GM23338 (cell line): Measurements from ENCODE around the gene PHF23. TPM values are rescaled to one million over a fixed set of nuclear protein-coding genes. Genes with fewer than 3 reads are reported as not detected.

Experiments used
- ATAC-seq: fragments of 200-7000 bp; cut with Tn5 transposase; 3 replicates; pipeline ENCODE4 v1.9.1; 2020
- DNase-seq: peaks from one replicate; pipeline ENCODE4 v3.0.0-alpha.2; 2015; ENCODE audit warnings: low spot score
- H2AFZ ChIP-seq: fragments of 200-600 bp; sonication (generic); 2 replicates; pipeline ENCODE4 v1.8.0; 2016; ENCODE audit warnings: antibody characterized with exemption, mild to moderate bottlenecking, moderate library complexity
- H3F3A ChIP-seq: fragments of 200-600 bp; sonication (generic); replicated peaks from 2 replicates; pipeline ENCODE4 v1.8.0; 2017; ENCODE audit warnings: antibody characterized with exemption, mixed run types, low read depth
- H3K27ac ChIP-seq: fragments of 200-600 bp; sonication (generic); 2 replicates; pipeline ENCODE4 v1.6.1; 2016; ENCODE audit warnings: low read depth
- H3K27me3 ChIP-seq: fragments of 200-600 bp; sonication (generic); 2 replicates; pipeline ENCODE4 v1.8.0; 2016; ENCODE audit warnings: mild to moderate bottlenecking, mixed run types, moderate library complexity; ENCODE audit not compliant: insufficient read depth
- H3K36me3 ChIP-seq: fragments of 200-600 bp; sonication (generic); 2 replicates; pipeline ENCODE4 v1.8.0; 2016; ENCODE audit warnings: mild to moderate bottlenecking; ENCODE audit not compliant: insufficient read depth
- H3K4me1 ChIP-seq: fragments of 200-600 bp; sonication (generic); 2 replicates; pipeline ENCODE4 v1.8.0; 2016; ENCODE audit warnings: mild to moderate bottlenecking, moderate library complexity; ENCODE audit not compliant: insufficient read depth
- H3K4me2 ChIP-seq: fragments of 200-600 bp; sonication (generic); 2 replicates; pipeline ENCODE4 v1.7.1; 2017; ENCODE audit warnings: mixed run types
- H3K4me3 ChIP-seq: fragments of 200-600 bp; sonication (generic); 2 replicates; pipeline ENCODE4 v1.6.1; 2016; ENCODE audit warnings: mixed run types
- H3K79me2 ChIP-seq: fragments of 200-600 bp; sonication (generic); replicated peaks from 2 replicates; pipeline ENCODE4 v1.8.0; 2017; ENCODE audit warnings: mild to moderate bottlenecking; ENCODE audit not compliant: insufficient read depth
- H3K9me2 ChIP-seq: fragments of 200-600 bp; sonication (generic); 2 replicates; pipeline ENCODE4 v1.8.0; 2017; ENCODE audit not compliant: insufficient read depth
- H4K20me1 ChIP-seq: fragments of 200-600 bp; sonication (generic); replicated peaks from 2 replicates; pipeline ENCODE4 v1.8.0; 2017; ENCODE audit warnings: mild to moderate bottlenecking; ENCODE audit not compliant: insufficient read depth
- H3K27ac Mint-ChIP-seq: 2 replicates; pipeline ENCODE4 v1.8.0; 2020; ENCODE audit warnings: inconsistent platforms, mild to moderate bottlenecking, moderate library complexity, mixed read lengths
- H3K27me3 Mint-ChIP-seq: 3 replicates; pipeline ENCODE4 v1.8.0; 2022; ENCODE audit warnings: low read depth, mild to moderate bottlenecking, moderate library complexity, mixed read lengths, inconsistent platforms; ENCODE audit not compliant: insufficient read depth, poor library complexity
- H3K36me3 Mint-ChIP-seq: 3 replicates; pipeline ENCODE4 v1.8.0; 2021; ENCODE audit warnings: low read depth, mild to moderate bottlenecking, inconsistent platforms, moderate library complexity, mixed read lengths
- H3K4me1 Mint-ChIP-seq: 3 replicates; pipeline ENCODE4 v1.8.0; 2020; ENCODE audit warnings: mild to moderate bottlenecking, inconsistent platforms, mixed read lengths
- H3K4me3 Mint-ChIP-seq: 3 replicates; pipeline ENCODE4 v1.8.0; 2021; ENCODE audit warnings: moderate library complexity, mild to moderate bottlenecking, inconsistent platforms, mixed read lengths
- H3K9me3 Mint-ChIP-seq: 3 replicates; pipeline ENCODE4 v1.8.0; 2020; ENCODE audit warnings: moderate library complexity, mild to moderate bottlenecking, inconsistent platforms, mixed read lengths
- CREB1 ChIP-seq: fragments of 250-450 bp; sonication (Bioruptor Pico); IDR thresholded peaks from 2 replicates; pipeline ENCODE4 v1.5.0; 2020; ENCODE audit warnings: low read depth, mild to moderate bottlenecking, moderate library complexity
- CTCF ChIP-seq, 2 experiments: fragments of 200-600 bp in 1 of 2; sonication (generic) in 1 of 2; conservative IDR thresholded peaks; 2 replicates each; pipeline versions ENCODE4 v1.5.1 to v1.6.1; 2016 to 2017; ENCODE audit warnings: antibody characterized with exemption in 2 of 2, low read depth in 2 of 2, mild to moderate bottlenecking in 2 of 2, moderate library complexity in 1 of 2
- ETS1 ChIP-seq: IDR thresholded peaks from 2 replicates; pipeline ENCODE4 v1.6.1; 2016; ENCODE audit warnings: antibody characterized with exemption
- EZH2 ChIP-seq: fragments of 200-600 bp; sonication (generic); IDR thresholded peaks from one replicate; pipeline ENCODE4 v1.8.0; 2017; ENCODE audit warnings: antibody characterized with exemption, mild to moderate bottlenecking, low read depth; ENCODE audit not compliant: unreplicated experiment
- EZH2phosphoT487 ChIP-seq: fragments of 200-600 bp; sonication (generic); IDR thresholded peaks from one replicate; pipeline ENCODE4 v1.8.1; 2018; ENCODE audit warnings: antibody characterized with exemption; ENCODE audit not compliant: unreplicated experiment
- JUNB ChIP-seq: IDR thresholded peaks from one replicate; pipeline ENCODE4 v1.6.1; 2016; ENCODE audit warnings: antibody characterized with exemption; ENCODE audit not compliant: unreplicated experiment
- NANOG ChIP-seq: IDR thresholded peaks from 2 replicates; pipeline ENCODE4 v1.6.1; 2016; ENCODE audit warnings: antibody characterized with exemption, borderline replicate concordance
- POLR2AphosphoS5 ChIP-seq: IDR thresholded peaks from 2 replicates; pipeline ENCODE4 v1.6.1; 2016; ENCODE audit warnings: antibody characterized with exemption, low read depth
- REST ChIP-seq: IDR thresholded peaks from one replicate; pipeline ENCODE4 v1.6.1; 2018; ENCODE audit warnings: antibody characterized with exemption; ENCODE audit not compliant: unreplicated experiment
- STAT1 ChIP-seq: IDR thresholded peaks from one replicate; pipeline ENCODE4 v1.6.1; 2016; ENCODE audit warnings: antibody characterized with exemption; ENCODE audit not compliant: unreplicated experiment
- ZNF114 ChIP-seq: fragments of 250-450 bp; sonication (Bioruptor Pico); IDR thresholded peaks from 2 replicates; pipeline ENCODE4 v1.5.0; 2020; ENCODE audit warnings: mild to moderate bottlenecking, moderate library complexity
- ZNF331 ChIP-seq: fragments of 250-450 bp; sonication (Bioruptor Pico); IDR thresholded peaks from 2 replicates; pipeline ENCODE4 v1.5.0; 2020; ENCODE audit warnings: low read depth, mild to moderate bottlenecking, moderate library complexity
- ZNF462 ChIP-seq: fragments of 250-450 bp; sonication (Bioruptor Pico); IDR thresholded peaks from 2 replicates; pipeline ENCODE4 v1.5.0; 2020; ENCODE audit warnings: mild to moderate bottlenecking, moderate library complexity
- polyA plus RNA-seq: library from polyadenylated mRNA; unstranded; fragments of >200 nt; fragmentation: Nextera tagmentation; extraction: Ambion mirVana; gene quantifications from 2 replicates; pipeline ENCODE4 v1.2.1, GENCODE V29; 2016
- total RNA-seq: library from RNA; depleted of rRNA; stranded (reverse); fragments of >200 nt; shearing (Covaris generic); gene quantifications from 2 replicates; pipeline ENCODE4 v1.2.3, GENCODE V29; 2014

Gene PHF23
- total and polyA plus RNA-seq, 2 experiments from 2014 or later = 35.4 to 51.0 TPM

- Histone ChIP-seq H3F3A (peaks cover 5% of the 10 kb centered on the region; the same call in 1 of the 2 replicates), H3K4me3 (no peak overlapping the region), H3K4me2 (no peak overlapping the region), H3K9me2 (no peaks in the 10 kb centered on the region), H3K79me2 (peaks cover 42% of the 10 kb centered on the region), H3K27me3 (no peaks in the 10 kb centered on the region), H3K36me3 (peaks cover 4% of the 10 kb centered on the region; the same call in 1 of the 2 replicates), H2AFZ (no peak overlapping the region), H3K4me1 (peaks cover 15% of the 10 kb centered on the region; the same call in 1 of the 2 replicates), H4K20me1 (peaks cover 35% of the 10 kb centered on the region), H3K27ac (no peak overlapping the region)
- DNase-seq = no peak
- peaks cover 64% of the 10 kb centered on the region for H3K36me3 Mint-ChIP-seq
- H3K9me3 Mint-ChIP-seq = peaks cover 2% of the 10 kb centered on the region; the same call in 2 of the 3 replicates
- peaks cover 16% of the 10 kb centered on the region for H3K4me1 Mint-ChIP-seq
- no peak overlapping the region for H3K4me3 Mint-ChIP-seq
- TF ChIP-seq JUNB = no peak
- no peak for TF ChIP-seq POLR2AphosphoS5
- no peak for TF ChIP-seq ZNF114
- no peak for TF ChIP-seq EZH2
- no peak for TF ChIP-seq NANOG
- no peak for TF ChIP-seq ETS1
- no peak for TF ChIP-seq EZH2phosphoT487
- no peak for TF ChIP-seq CTCF (conservative IDR thresholded peaks at IDR 0.05; ENCODE audit: low read depth in 2 of 2)
- TF ChIP-seq CREB1 = no peak
- TF ChIP-seq ZNF331 = no peak
- no peak for TF ChIP-seq ZNF462 (CRISPR knock-in tag)
- TF ChIP-seq REST = no peak
- TF ChIP-seq STAT1 = no peak
- ATAC-seq = no peak
- peaks cover 15% of the 10 kb centered on the region for H3K27me3 Mint-ChIP-seq
- no peak overlapping the region for H3K27ac Mint-ChIP-seq
Observed at GRCh38 chr17:7229504-7229903, 9.8 kb downstream of the PHF23 start.
